ENCODE measurements around the gene MVB12B.

The MVB12B gene

DNA sequence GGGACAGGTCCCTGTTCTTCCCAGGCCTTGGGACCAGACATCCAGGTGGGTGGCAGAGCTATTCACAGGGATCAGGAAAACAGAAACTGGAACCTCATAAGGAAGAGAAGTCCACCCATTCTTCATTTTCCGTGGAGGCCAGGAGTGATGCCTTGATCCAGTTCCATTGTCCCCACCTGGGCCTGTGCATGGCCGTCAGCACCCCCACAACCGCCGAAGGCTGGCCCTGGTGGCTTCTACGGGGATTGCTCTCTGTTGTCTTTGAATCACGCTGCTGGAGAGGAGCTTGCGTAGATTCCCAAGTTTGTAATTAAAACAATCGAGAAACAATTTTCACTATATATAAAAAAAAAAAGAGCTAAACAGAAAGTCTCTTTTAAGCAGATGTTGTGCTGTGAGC is 134.4 kb downstream of the MVB12B start:
- Histone ChIP-seq H3K4me3 (no peak overlapping the region), H3K27ac (no peak overlapping the region), H3K9me3 (no peaks in the 10 kb centered on the region), H3K27me3 (no peaks in the 10 kb centered on the region), H3K36me3 (peaks cover 0 to 14% (median 2%) of the 10 kb centered on the region in 3 donors), H3K4me1 (no peaks in the 10 kb centered on the region)
- peak in 1 of 2 donors; percentile 10 for DNase-seq
- intact Hi-C loops (cut with DNase I; ENCODE audit: low total_unique reads) = no loop called here
- TF ChIP-seq, protein P1, sequence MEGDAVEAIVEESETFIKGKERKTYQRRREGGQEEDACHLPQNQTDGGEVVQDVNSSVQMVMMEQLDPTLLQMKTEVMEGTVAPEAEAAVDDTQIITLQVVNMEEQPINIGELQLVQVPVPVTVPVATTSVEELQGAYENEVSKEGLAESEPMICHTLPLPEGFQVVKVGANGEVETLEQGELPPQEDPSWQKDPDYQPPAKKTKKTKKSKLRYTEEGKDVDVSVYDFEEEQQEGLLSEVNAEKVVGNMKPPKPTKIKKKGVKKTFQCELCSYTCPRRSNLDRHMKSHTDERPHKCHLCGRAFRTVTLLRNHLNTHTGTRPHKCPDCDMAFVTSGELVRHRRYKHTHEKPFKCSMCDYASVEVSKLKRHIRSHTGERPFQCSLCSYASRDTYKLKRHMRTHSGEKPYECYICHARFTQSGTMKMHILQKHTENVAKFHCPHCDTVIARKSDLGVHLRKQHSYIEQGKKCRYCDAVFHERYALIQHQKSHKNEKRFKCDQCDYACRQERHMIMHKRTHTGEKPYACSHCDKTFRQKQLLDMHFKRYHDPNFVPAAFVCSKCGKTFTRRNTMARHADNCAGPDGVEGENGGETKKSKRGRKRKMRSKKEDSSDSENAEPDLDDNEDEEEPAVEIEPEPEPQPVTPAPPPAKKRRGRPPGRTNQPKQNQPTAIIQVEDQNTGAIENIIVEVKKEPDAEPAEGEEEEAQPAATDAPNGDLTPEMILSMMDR (IDR thresholded peaks at IDR 0.05) = no peak

GRCh38 chr9:126461608-126462007 is 135.0 kb downstream of the MVB12B start:
- peak in 1 of 2 donors; percentile 52 for DNase-seq
- H3K4me1 ChIP-seq = no peaks in the 10 kb centered on the region
- no peaks in the 10 kb centered on the region for H3K27me3 ChIP-seq
- no peak overlapping the region for H3K4me3 ChIP-seq
- TF ChIP-seq, protein P1 (IDR thresholded peaks at IDR 0.05) = no peak
- intact Hi-C loops (cut with DNase I; ENCODE audit: low total_unique reads) = no loop called here
- peaks cover 0 to 14% (median 0%) of the 10 kb centered on the region in 3 donors for H3K36me3 ChIP-seq
- H3K9me3 ChIP-seq = no peaks in the 10 kb centered on the region
- H3K27ac ChIP-seq = no peak overlapping the region

- Histone ChIP-seq H3K27me3 (no peaks in the 10 kb centered on the region), H3K36me3 (peaks cover 0 to 10% (median 0%) of the 10 kb centered on the region in 3 donors), H3K4me1 (no peaks in the 10 kb centered on the region), H3K27ac (no peak overlapping the region), H3K9me3 (no peaks in the 10 kb centered on the region), H3K4me3 (no peak overlapping the region)
- TF ChIP-seq, protein P1 (IDR thresholded peaks at IDR 0.05) = no peak
- intact Hi-C loops (cut with DNase I; ENCODE audit: low total_unique reads) = no loop called here
- no peak for DNase-seq
Observed at GRCh38 chr9:126462617-126463016, 136.0 kb downstream of the MVB12B start.

DNA sequence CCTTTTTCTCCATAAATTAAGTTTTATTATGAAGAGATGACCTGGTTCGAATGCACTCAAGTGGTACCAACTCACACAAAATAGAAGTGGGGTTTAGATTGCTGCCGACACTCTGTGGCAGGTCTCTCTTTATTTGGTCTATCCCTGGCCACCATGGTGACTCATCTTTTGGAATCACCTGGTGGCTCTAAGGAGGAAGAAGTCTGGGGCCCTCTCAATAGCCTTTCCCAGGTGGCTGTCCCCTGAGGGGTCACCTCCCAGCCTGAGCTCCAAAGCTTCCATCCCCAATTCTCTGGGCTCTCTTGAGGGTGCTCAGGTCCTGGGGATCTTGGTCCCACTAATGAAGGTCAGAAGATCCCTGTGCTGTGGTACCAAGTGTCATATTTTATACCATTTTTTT is 136.8 kb downstream of the MVB12B start:
- intact Hi-C loops (cut with DNase I; ENCODE audit: low total_unique reads) = no loop called here
- Histone ChIP-seq H3K36me3 (peaks cover 0 to 10% (median 2%) of the 10 kb centered on the region in 3 donors), H3K27ac (no peak overlapping the region), H3K27me3 (no peaks in the 10 kb centered on the region), H3K4me1 (no peaks in the 10 kb centered on the region), H3K9me3 (no peaks in the 10 kb centered on the region), H3K4me3 (no peak overlapping the region)
- TF ChIP-seq, protein P1 (IDR thresholded peaks at IDR 0.05) = no peak
- DNase-seq = peak in 1 of 2 donors; percentile 7

DNA sequence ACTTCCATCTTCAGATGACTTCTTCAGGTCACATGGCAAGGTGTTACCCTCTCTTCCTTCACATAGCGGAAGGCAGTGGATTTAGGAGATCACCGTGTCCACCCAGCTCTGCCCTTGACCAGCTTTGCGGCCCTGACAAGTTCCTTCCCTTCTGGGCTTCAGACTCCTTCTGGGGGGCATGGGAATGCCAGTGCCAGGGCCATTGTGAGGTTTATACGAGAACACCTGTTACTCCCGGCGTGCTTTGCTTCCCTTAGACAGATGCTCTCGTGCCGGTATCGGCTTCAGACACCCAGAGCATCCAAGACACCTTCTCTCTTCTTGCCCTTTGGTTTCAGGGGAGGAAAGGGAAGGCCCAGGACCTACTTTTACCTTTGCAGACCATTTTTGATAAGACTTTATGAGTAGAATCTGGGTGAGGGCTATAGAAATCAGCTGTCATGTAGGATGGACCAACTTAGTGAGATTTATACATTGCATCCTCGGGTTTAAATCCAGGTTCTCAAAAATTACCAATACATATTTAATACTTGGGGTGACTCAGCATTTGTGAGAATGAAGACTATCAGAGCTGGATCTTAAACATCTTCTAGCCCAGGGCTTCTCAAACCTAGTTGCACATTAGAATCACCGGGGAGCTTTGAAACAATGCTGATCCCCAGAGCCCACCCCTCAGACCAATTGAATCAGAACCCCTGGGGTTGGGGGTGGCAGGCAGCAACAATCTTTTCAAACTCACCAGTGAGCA is 138.2 kb downstream of the MVB12B start:
- TF ChIP-seq, protein P1 (IDR thresholded peaks at IDR 0.05) = no peak
- no peaks in the 10 kb centered on the region for H3K27me3 ChIP-seq
- H3K36me3 ChIP-seq = peaks cover 0 to 11% (median 10%) of the 10 kb centered on the region in 3 donors
- no peaks in the 10 kb centered on the region for H3K4me1 ChIP-seq
- intact Hi-C loops (cut with DNase I; ENCODE audit: low total_unique reads) = no loop called here
- H3K27ac ChIP-seq = no peak overlapping the region
- H3K4me3 ChIP-seq = no peak overlapping the region
- DNase-seq = no peak
- no peaks in the 10 kb centered on the region for H3K9me3 ChIP-seq
